Mesothelial cell of epicardium (in vitro differentiated cells): ENCODE results near the gene KNL1. TPM values are rescaled to one million over a fixed set of nuclear protein-coding genes. Genes with fewer than 3 reads are reported as not detected.

Experiments used
- DNase-seq, 2 experiments: peaks; one replicate each; pipeline ENCODE4 v3.0.0; 2021; ENCODE audit warnings: low spot score in 2 of 2; ENCODE audit not compliant: unreplicated experiment in 2 of 2
- H3K27ac Mint-ChIP-seq: 2 replicates; pipeline ENCODE4 v1.8.0; 2021; ENCODE audit warnings: mixed read lengths
- H3K27me3 Mint-ChIP-seq: 2 replicates; pipeline ENCODE4 v1.8.0; 2021; ENCODE audit warnings: low read depth, mixed read lengths
- H3K36me3 Mint-ChIP-seq: 2 replicates; pipeline ENCODE4 v1.8.0; 2021; ENCODE audit warnings: mixed read lengths
- H3K4me1 Mint-ChIP-seq: 2 replicates; pipeline ENCODE4 v1.8.0; 2021; ENCODE audit warnings: mixed read lengths
- H3K4me3 Mint-ChIP-seq: 2 replicates; pipeline ENCODE4 v1.8.0; 2021; ENCODE audit warnings: mild to moderate bottlenecking, moderate library complexity, mixed read lengths
- H3K9me3 Mint-ChIP-seq: 2 replicates; pipeline ENCODE4 v1.8.0; 2021; ENCODE audit warnings: mixed read lengths
- CTCF ChIP-seq: fragments of 200-600 bp; sonication (generic); IDR thresholded peaks from one replicate; pipeline ENCODE4 v1.5.0; 2021; ENCODE audit warnings: antibody characterized with exemption; ENCODE audit not compliant: unreplicated experiment
- total RNA-seq: library from RNA; stranded (reverse); gene quantifications from 3 replicates; pipeline ENCODE4 v1.2.1, GENCODE V29; 2021

Gene KNL1
- total RNA-seq, 1 donor from 2014 or later = 8.8 TPM

- peak within 1 kb of the TSS; percentile 92 for H3K4me3 Mint-ChIP-seq
- DNase-seq = peak; percentile 85 to 93
- peaks cover 14% of the 10 kb centered on the region for H3K4me1 Mint-ChIP-seq
- peak within 1 kb of the TSS; percentile 95 for H3K27ac Mint-ChIP-seq
- TF ChIP-seq CTCF = no peak
- no peaks in the 10 kb centered on the region for H3K36me3 Mint-ChIP-seq
- H3K27me3 Mint-ChIP-seq = no peaks in the 10 kb centered on the region
- no peaks in the 10 kb centered on the region for H3K9me3 Mint-ChIP-seq
Measured at GRCh38 chr15:40694688-40695468, 100.8 kb downstream of the KNL1 start, which contains the start of gene RAD51. RAD51 (plus strand) TSS chr15:40695174; CDS start chr15:40698759, 3,585 bp downstream.

- Mint-ChIP-seq H3K27ac (peak overlapping the region; percentile 95), H3K9me3 (no peaks in the 10 kb centered on the region), H3K4me1 (peaks cover 14% of the 10 kb centered on the region), H3K36me3 (no peaks in the 10 kb centered on the region), H3K4me3 (peak overlapping the region; percentile 92), H3K27me3 (no peaks in the 10 kb centered on the region)
- no peak for TF ChIP-seq CTCF
- DNase-seq = no peak
Measured at GRCh38 chr15:40695469-40695890, 101.4 kb downstream of the KNL1 start.

GRCh38 chr15:40696228-40696627, 102.2 kb downstream of the KNL1 start:
- no peak for DNase-seq
- Mint-ChIP-seq H3K4me3 (peak overlapping the region; percentile 92), H3K9me3 (no peaks in the 10 kb centered on the region), H3K27me3 (no peaks in the 10 kb centered on the region), H3K27ac (no peak overlapping the region), H3K36me3 (no peaks in the 10 kb centered on the region), H3K4me1 (peaks cover 14% of the 10 kb centered on the region)
- no peak for TF ChIP-seq CTCF

GRCh38 chr15:40697916-40698315, 103.9 kb downstream of the KNL1 start:
- H3K27me3 Mint-ChIP-seq = no peaks in the 10 kb centered on the region
- no peak overlapping the region for H3K27ac Mint-ChIP-seq
- H3K36me3 Mint-ChIP-seq = peaks cover 3% of the 10 kb centered on the region
- H3K4me1 Mint-ChIP-seq = peaks cover 14% of the 10 kb centered on the region
- no peak overlapping the region for H3K4me3 Mint-ChIP-seq
- no peaks in the 10 kb centered on the region for H3K9me3 Mint-ChIP-seq
- DNase-seq = no peak
- no peak for TF ChIP-seq CTCF

- Mint-ChIP-seq H3K36me3 (peaks cover 3% of the 10 kb centered on the region), H3K4me1 (no peaks in the 10 kb centered on the region), H3K9me3 (no peaks in the 10 kb centered on the region), H3K27ac (no peak overlapping the region), H3K27me3 (no peaks in the 10 kb centered on the region), H3K4me3 (no peak overlapping the region)
- no peak for DNase-seq
- TF ChIP-seq CTCF = peak; percentile 42
Measured at GRCh38 chr15:40702077-40702476, 108.0 kb downstream of the KNL1 start.
